ENCODE data around the gene SPTLC2.

Gene SPTLC2

GRCh38 chr14:77489041-77489440 lies 127.4 kb downstream of the SPTLC2 start:
- TF ChIP-seq, protein P1, sequence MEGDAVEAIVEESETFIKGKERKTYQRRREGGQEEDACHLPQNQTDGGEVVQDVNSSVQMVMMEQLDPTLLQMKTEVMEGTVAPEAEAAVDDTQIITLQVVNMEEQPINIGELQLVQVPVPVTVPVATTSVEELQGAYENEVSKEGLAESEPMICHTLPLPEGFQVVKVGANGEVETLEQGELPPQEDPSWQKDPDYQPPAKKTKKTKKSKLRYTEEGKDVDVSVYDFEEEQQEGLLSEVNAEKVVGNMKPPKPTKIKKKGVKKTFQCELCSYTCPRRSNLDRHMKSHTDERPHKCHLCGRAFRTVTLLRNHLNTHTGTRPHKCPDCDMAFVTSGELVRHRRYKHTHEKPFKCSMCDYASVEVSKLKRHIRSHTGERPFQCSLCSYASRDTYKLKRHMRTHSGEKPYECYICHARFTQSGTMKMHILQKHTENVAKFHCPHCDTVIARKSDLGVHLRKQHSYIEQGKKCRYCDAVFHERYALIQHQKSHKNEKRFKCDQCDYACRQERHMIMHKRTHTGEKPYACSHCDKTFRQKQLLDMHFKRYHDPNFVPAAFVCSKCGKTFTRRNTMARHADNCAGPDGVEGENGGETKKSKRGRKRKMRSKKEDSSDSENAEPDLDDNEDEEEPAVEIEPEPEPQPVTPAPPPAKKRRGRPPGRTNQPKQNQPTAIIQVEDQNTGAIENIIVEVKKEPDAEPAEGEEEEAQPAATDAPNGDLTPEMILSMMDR (IDR thresholded peaks at IDR 0.05; ENCODE audit: low read depth, low read length) = no peak
- no peak for DNase-seq (ENCODE audit: extremely low read depth, low read depth)

DNA sequence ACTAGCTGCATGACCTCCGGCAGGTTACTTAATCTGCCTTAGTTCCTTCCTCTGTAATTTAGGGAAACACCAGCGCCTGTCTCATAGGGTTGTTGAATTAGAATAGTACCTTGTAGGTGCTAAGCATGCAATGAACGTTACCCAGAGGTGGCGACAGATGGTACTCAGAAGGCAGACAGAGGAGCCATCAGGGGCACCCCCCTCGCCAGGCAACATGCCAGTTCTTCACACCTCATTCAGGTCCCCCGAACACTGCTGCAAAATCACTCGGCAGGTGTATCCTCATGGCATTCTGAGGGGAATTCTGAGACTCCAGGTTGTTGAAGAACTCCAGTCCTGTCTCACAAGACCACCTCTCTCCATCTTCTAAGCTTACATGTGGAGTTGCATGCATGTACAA lies 127.9 kb downstream of the SPTLC2 start:
- TF ChIP-seq, protein P1 (IDR thresholded peaks at IDR 0.05; ENCODE audit: low read depth, low read length) = no peak
- DNase-seq (ENCODE audit: extremely low read depth, low read depth) = no peak

DNA sequence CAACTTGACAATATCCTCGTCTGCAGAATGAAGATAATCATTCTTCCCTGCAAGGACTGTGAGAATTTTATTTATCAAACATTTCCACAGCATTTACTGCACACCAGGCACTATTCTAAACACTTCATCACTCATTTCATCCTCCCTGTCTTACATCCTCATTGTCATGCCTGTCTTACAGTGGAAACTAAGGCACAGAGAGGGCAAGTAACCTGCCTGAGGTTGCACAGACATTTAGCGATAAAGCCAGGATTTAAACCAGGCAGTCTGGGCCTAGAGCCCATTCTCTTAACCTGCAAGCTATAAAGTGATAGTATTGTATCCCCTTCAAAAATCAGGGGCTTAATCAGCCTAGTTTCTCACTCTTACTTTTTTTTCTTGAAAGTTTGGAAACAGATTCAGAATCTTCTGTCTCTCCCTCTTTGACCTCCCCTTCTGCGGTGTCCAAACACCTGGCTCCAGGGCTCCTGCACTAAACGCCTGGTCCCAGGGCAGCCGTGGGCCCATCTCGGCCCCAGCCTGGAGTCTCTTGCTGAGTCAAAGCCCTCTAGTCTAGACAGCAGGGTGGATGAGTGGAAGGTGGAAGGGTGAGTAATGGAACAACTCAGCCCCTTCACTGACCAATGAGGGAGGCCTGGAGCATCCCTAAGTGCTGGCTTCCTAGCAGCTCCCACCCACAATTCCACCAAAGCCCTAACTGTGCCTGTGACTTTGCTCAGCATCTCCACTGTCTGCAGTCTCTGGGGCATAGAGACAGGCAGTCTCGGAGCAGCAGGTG lies 130.3 kb downstream of the SPTLC2 start:
- no peak for DNase-seq (ENCODE audit: extremely low read depth, low read depth)
- TF ChIP-seq, protein P1 (IDR thresholded peaks at IDR 0.05; ENCODE audit: low read depth, low read length) = no peak

- no peak for DNase-seq (ENCODE audit: extremely low read depth, low read depth)
- TF ChIP-seq, protein P1 (IDR thresholded peaks at IDR 0.05; ENCODE audit: low read depth, low read length) = no peak
These were observed 131.2 kb downstream of the SPTLC2 start for GRCh38 chr14:77485256-77485655.

GRCh38 chr14:77482422-77482821 lies 134.0 kb downstream of the SPTLC2 start:
- TF ChIP-seq, protein P1 (IDR thresholded peaks at IDR 0.05; ENCODE audit: low read depth, low read length) = no peak
- no peak for DNase-seq (ENCODE audit: extremely low read depth, low read depth)

GRCh38 chr14:77478796-77479195 lies 137.6 kb downstream of the SPTLC2 start:
- DNase-seq (ENCODE audit: extremely low read depth, low read depth) = no peak
- TF ChIP-seq, protein P1 (IDR thresholded peaks at IDR 0.05; ENCODE audit: low read depth, low read length) = no peak

DNA sequence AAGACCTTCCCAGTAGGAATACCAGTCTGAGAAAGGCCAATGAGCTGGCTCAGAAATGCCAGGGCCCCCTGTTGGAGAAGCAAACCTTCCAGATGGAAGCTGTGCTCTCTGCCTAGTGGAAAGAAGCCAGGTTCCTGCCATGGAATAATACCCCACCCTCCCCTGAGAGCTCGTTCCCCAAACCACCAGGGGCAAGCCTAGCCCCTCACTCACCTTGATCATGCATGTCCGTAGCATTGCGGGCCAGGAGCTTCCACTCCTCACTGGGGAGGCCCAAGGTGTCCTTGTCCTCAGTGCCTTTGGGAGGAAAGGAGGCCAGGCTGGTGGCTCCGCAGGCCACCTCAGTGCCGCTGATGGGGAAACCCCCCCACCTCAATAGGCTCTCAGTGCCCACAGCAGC lies 138.4 kb downstream of the SPTLC2 start:
- TF ChIP-seq, protein P1 (IDR thresholded peaks at IDR 0.05; ENCODE audit: low read depth, low read length) = no peak
- DNase-seq (ENCODE audit: extremely low read depth, low read depth) = no peak

Data from AG09319 (cell line).